Measurements from ENCODE around the gene LYST.
"Not testable (repeated sequence)": the region's sequence is repeated elsewhere in the genome, so short reads cannot be mapped to it uniquely, and the experiment has no call there.

LYST gene, protein sequence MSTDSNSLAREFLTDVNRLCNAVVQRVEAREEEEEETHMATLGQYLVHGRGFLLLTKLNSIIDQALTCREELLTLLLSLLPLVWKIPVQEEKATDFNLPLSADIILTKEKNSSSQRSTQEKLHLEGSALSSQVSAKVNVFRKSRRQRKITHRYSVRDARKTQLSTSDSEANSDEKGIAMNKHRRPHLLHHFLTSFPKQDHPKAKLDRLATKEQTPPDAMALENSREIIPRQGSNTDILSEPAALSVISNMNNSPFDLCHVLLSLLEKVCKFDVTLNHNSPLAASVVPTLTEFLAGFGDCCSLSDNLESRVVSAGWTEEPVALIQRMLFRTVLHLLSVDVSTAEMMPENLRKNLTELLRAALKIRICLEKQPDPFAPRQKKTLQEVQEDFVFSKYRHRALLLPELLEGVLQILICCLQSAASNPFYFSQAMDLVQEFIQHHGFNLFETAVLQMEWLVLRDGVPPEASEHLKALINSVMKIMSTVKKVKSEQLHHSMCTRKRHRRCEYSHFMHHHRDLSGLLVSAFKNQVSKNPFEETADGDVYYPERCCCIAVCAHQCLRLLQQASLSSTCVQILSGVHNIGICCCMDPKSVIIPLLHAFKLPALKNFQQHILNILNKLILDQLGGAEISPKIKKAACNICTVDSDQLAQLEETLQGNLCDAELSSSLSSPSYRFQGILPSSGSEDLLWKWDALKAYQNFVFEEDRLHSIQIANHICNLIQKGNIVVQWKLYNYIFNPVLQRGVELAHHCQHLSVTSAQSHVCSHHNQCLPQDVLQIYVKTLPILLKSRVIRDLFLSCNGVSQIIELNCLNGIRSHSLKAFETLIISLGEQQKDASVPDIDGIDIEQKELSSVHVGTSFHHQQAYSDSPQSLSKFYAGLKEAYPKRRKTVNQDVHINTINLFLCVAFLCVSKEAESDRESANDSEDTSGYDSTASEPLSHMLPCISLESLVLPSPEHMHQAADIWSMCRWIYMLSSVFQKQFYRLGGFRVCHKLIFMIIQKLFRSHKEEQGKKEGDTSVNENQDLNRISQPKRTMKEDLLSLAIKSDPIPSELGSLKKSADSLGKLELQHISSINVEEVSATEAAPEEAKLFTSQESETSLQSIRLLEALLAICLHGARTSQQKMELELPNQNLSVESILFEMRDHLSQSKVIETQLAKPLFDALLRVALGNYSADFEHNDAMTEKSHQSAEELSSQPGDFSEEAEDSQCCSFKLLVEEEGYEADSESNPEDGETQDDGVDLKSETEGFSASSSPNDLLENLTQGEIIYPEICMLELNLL (N-terminal part only)

DNA sequence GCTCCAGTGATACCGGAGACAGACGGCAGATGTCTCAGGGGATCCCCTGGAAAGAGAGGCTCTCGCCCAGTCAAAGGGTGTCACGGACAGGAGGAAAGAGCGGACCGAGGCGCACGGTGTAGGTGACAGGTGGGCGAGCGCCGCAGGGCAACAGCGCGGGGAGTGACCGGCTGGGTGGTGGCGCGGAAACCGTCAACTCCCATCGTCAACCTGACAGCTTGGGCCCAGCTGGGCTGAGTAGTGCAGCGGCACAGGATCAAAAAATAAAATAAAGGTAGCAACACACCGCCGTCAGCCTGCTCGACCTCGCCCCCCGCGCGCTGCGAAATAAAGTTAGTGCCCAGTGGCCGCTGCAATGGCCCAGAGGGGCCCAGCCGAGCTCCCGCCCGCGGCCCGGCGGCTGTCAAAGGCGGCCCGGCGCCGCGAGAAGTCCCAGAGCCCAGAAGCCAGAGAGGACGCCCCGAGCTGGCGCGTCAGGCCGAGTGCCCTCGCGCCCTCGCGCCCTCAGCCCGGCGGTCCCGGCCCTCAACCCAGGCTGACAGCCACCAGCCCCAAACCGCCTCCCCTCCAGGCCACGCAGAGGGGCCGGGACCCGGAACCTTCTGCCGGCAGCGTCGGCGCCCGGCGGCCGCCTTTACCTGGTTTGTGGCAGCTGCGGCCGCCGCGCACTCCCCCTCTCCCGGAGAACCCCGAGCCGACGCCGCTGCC is at the start of gene LYST:
Gene LYST (minus strand): TSS at position 702 of the 708 bp plus-strand sequence. CDS start 36,489 bp downstream, outside the sequence.
- H3K27ac Mint-ChIP-seq = peak within 1 kb of the TSS; percentile 99
- H3K4me1 Mint-ChIP-seq = peaks cover 31 to 55% of the 10 kb centered on the region in 2 donors
- no peaks in the 10 kb centered on the region for H3K9me3 Mint-ChIP-seq
- no peaks in the 10 kb centered on the region for H3K27me3 Mint-ChIP-seq
- peaks cover 13 to 34% of the 10 kb centered on the region in 2 donors for H3K36me3 Mint-ChIP-seq
- ATAC-seq (replicated peaks) = peak; percentile 55 to 56
- peak; percentile 74 for DNase-seq
- H3K4me3 Mint-ChIP-seq = peak within 1 kb of the TSS; percentile 98 to 99

DNA sequence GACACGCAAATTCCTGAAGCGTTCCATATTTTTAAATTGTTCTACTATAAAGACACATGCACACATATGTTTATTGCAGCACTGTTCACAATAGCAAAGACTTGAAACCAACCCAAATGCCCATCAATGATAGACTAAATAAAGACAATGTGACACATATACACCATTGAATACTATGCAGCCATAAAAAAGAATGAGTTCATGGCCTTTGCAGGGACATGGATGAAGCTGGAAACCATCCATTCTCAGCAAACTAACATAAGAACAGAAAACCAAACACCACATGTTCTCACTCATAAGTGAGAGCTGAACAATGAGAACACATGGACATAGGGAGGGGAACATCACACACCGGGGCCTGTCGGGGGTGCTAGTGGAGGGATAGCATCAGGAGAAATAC is 48.8 kb upstream of the LYST start:
- DNase-seq; H3K27me3 Mint-ChIP-seq; H3K9me3 Mint-ChIP-seq; H3K4me3 Mint-ChIP-seq; H3K27ac Mint-ChIP-seq; H3K36me3 Mint-ChIP-seq; ATAC-seq (replicated peaks): not testable (repeated sequence)
- H3K4me1 Mint-ChIP-seq = peaks cover 20 to 36% of the 10 kb centered on the region in 2 donors

DNA sequence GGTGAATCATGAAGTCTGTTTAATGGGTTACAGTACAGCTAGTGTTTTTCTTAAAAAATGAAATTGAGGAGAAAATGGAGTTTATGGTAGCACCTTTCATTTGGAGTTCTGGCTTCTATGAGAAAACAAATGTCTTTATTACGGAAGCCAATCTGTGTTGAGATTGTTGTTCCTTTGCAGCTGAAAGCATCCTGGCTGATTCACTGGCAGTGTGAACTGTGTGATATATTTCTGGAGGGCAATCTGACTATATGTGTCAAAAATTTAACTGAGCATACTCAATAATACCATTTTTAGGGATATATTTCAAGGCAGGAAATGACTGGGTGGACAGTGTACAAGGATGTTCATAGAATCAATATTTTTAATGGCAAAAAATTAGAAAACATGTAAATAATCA is 46.6 kb upstream of the LYST start:
- peaks cover 17 to 24% of the 10 kb centered on the region in 2 donors for H3K4me1 Mint-ChIP-seq
- DNase-seq (no peak), ATAC-seq (replicated peaks) (no peak)
- H3K4me3 Mint-ChIP-seq = no peak overlapping the region
- no peaks in the 10 kb centered on the region for H3K27me3 Mint-ChIP-seq
- no peak overlapping the region for H3K27ac Mint-ChIP-seq
- no peaks in the 10 kb centered on the region for H3K36me3 Mint-ChIP-seq
- H3K9me3 Mint-ChIP-seq = no peaks in the 10 kb centered on the region

- Mint-ChIP-seq H3K4me3 (no peak overlapping the region), H3K27ac (no peak overlapping the region), H3K36me3 (no peaks in the 10 kb centered on the region), H3K27me3 (no peaks in the 10 kb centered on the region), H3K9me3 (no peaks in the 10 kb centered on the region), H3K4me1 (peaks cover 16 to 20% of the 10 kb centered on the region in 2 donors)
- no peak for DNase-seq
- no peak for ATAC-seq (replicated peaks)
These were observed 45.2 kb upstream of the LYST start for GRCh38 chr1:235911876-235912275.

- Mint-ChIP-seq H3K27me3 (no peaks in the 10 kb centered on the region), H3K36me3 (no peaks in the 10 kb centered on the region), H3K4me1 (peaks cover 16 to 20% of the 10 kb centered on the region in 2 donors), H3K4me3 (no peak overlapping the region), H3K27ac (no peak overlapping the region), H3K9me3 (no peaks in the 10 kb centered on the region)
- DNase-seq = no peak
- ATAC-seq (replicated peaks) = no peak
These were observed 44.6 kb upstream of the LYST start for GRCh38 chr1:235911300-235911662.

- ATAC-seq (replicated peaks) = peak; percentile 75 to 95
- Mint-ChIP-seq H3K27ac (no peak overlapping the region), H3K36me3 (no peaks in the 10 kb centered on the region), H3K27me3 (no peaks in the 10 kb centered on the region), H3K4me3 (no peak overlapping the region), H3K4me1 (peaks cover 16 to 20% of the 10 kb centered on the region in 2 donors), H3K9me3 (no peaks in the 10 kb centered on the region)
- no peak for DNase-seq
These were observed 43.9 kb upstream of the LYST start for GRCh38 chr1:235910357-235911299.

GRCh38 chr1:235908742-235909520 is 42.2 kb upstream of the LYST start:
- DNase-seq = no peak
- H3K9me3 Mint-ChIP-seq = no peaks in the 10 kb centered on the region
- H3K27me3 Mint-ChIP-seq = no peaks in the 10 kb centered on the region
- peaks cover 16 to 20% of the 10 kb centered on the region in 2 donors for H3K4me1 Mint-ChIP-seq
- no peak overlapping the region for H3K27ac Mint-ChIP-seq
- no peak overlapping the region for H3K4me3 Mint-ChIP-seq
- no peak for ATAC-seq (replicated peaks)
- no peaks in the 10 kb centered on the region for H3K36me3 Mint-ChIP-seq

DNA sequence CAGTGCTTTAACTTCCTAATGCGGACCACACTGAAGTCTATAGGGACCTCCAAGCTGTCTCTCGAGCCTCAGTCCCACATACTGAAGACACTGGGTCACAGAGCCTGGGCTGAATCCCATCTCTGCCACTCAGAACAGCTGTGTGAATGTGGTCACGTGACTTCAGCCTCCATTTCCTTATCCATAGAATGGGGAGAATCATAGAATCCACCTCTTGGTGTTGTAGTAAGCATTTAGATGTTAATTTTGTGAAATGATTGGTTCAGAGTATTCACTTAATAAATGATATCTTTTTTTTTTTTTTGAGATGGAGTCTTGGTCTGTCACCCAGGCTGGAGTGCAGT is 41.2 kb upstream of the LYST start:
- ATAC-seq (replicated peaks) = no peak
- no peak overlapping the region for H3K27ac Mint-ChIP-seq
- no peaks in the 10 kb centered on the region for H3K27me3 Mint-ChIP-seq
- H3K9me3 Mint-ChIP-seq = no peaks in the 10 kb centered on the region
- H3K36me3 Mint-ChIP-seq = no peaks in the 10 kb centered on the region
- H3K4me1 Mint-ChIP-seq = peaks cover 16 to 20% of the 10 kb centered on the region in 2 donors
- H3K4me3 Mint-ChIP-seq = no peak overlapping the region
- no peak for DNase-seq

DNA sequence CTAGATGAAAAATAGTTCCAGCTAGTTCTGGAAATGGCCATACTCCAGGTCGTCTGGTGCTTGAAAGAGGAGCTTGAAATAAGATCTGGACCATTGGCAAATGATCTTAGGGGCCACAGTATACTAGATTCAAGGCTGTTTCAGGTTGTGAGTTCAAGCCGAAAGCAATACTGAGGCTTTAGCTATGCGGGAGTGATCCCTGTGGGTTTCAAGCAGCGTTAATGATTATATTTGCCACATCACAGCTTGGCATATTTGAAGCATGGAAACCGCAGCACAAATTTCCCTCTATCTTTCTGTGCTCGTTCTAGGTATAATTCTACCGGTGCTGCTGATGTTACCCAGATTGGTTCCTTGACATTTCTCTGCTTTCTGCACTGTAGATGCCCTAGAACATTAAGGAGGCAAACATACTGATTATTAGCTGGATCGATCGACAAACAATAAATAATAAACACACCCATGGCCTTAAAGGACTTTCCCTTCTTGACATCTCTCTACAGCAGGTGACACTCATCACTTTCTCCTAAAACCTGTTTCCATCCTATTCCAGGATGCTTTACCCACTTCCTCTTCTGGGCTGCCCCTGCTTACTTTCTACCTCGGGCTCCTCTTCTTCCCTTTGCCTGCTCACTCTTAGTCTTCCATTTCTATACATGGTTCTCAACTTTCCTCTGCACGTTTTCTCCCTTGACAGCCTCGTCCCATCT is 40.6 kb upstream of the LYST start:
- H3K4me3 Mint-ChIP-seq = no peak overlapping the region
- ATAC-seq (replicated peaks) = peak in 1 of 2 donors; percentile 50
- no peaks in the 10 kb centered on the region for H3K9me3 Mint-ChIP-seq

DNA sequence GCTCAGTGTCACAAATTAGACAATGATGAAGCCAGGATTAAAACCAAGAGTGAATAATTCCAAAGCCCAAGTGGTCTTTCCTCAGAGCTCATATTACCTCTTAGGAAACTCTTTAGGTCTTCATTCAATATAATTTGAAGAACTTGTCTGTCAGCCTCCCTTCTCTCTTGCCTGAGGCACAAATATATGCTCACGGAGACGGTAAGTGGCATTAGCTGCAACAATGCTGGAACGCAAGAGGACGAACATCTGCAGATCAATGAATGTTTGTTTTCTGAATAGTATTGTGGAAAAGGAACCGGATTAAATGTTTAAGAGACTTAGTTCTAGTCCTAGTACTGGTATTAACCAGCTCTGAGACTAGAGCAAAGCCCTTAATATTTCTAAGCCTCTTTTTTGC is 39.7 kb upstream of the LYST start:
- Mint-ChIP-seq H3K36me3 (no peaks in the 10 kb centered on the region), H3K9me3 (no peaks in the 10 kb centered on the region), H3K27me3 (no peaks in the 10 kb centered on the region), H3K4me1 (peaks cover 20 to 21% of the 10 kb centered on the region in 2 donors), H3K27ac (no peak overlapping the region), H3K4me3 (no peak overlapping the region)
- DNase-seq (no peak), ATAC-seq (replicated peaks) (no peak)

More for the DNA sequence above, 40.6 kb upstream of the LYST start:
- Mint-ChIP-seq H3K27ac (no peak overlapping the region), H3K27me3 (no peaks in the 10 kb centered on the region), H3K36me3 (no peaks in the 10 kb centered on the region), H3K4me1 (peaks cover 16 to 20% of the 10 kb centered on the region in 2 donors)
- DNase-seq = no peak

GRCh38 chr1:235903809-235904208 is 37.1 kb upstream of the LYST start:
- H3K27me3 Mint-ChIP-seq; H3K4me3 Mint-ChIP-seq; H3K27ac Mint-ChIP-seq; H3K36me3 Mint-ChIP-seq; ATAC-seq (replicated peaks); H3K9me3 Mint-ChIP-seq; DNase-seq: not testable (repeated sequence)
- peaks cover 21 to 26% of the 10 kb centered on the region in 2 donors for H3K4me1 Mint-ChIP-seq
